Pancreas (tissue), 10 donors: ENCODE results near the gene LGALS4. TPM values are rescaled to one million over a fixed set of nuclear protein-coding genes. Genes with fewer than 3 reads are reported as not detected.

Experiments
- ATAC-seq, 4 donors: fragments of 200-7000 bp; cut with Tn5 transposase; one replicate each; pipeline versions ENCODE4 v1.8.0 to v1.9.1; 2020; ENCODE audit warnings: mild to moderate bottlenecking in 4 of 4, moderate library complexity in 4 of 4
- DNase-seq, 6 donors: peaks; one replicate each; pipeline ENCODE4 v3.0.0-alpha.2; 2020
- FAIRE-seq: peaks from 2 replicates; lab custom pipeline; 2012; peaks lifted over from hg19 to GRCh38; lab: Jason Lieb, UNC
- H3K27ac ChIP-seq, 4 donors: fragments of 200-600 bp; sonication (generic); 1 replicate in 3 of 4; 2 replicates in 1 of 4; pipeline versions ENCODE4 v1.5.0 to v1.8.0; 2020
- H3K27me3 ChIP-seq, 4 donors: fragments of 200-600 bp; one replicate each; pipeline ENCODE4 v1.8.0; 2021
- H3K36me3 ChIP-seq, 3 donors: fragments of 200-600 bp; sonication (generic) in 1 of 3; one replicate each; pipeline versions ENCODE4 v1.5.0 to v1.8.0; 2020 to 2021
- H3K4me1 ChIP-seq, 3 donors: fragments of 200-600 bp; one replicate each; pipeline ENCODE4 v1.8.0; 2021
- H3K4me3 ChIP-seq, 4 donors: fragments of 200-600 bp; sonication (generic) in 2 of 4; one replicate each; pipeline versions ENCODE4 v1.5.0 to v1.8.0; 2020 to 2021
- H3K9me3 ChIP-seq, 4 donors: fragments of 200-600 bp; one replicate each; pipeline ENCODE4 v1.8.0; 2021
- CTCF ChIP-seq, 4 donors: fragments of 200-600 bp; sonication (generic) in 3 of 4; IDR thresholded peaks; one replicate each; pipeline versions ENCODE4 v1.5.0 to v1.8.0; 2021; ENCODE audit warnings: antibody characterized with exemption in 4 of 4
- WGBS, 2 donors: extraction: QIAGEN DNeasy Blood & Tissue Kit; methylation state at CpG; one replicate each; pipeline ENCODE4 v1.1.7; 2013; 5-methylcytosine and 5-hydroxymethylcytosine counted together
- intact Hi-C, 3 donors: fragments of 100-400 bp; cut with DNase I; formaldehyde crosslinking; loops; one replicate each; pipeline versions ENCODE4 v1.11.1 to v1.14.2; 2022
- polyA plus RNA-seq, 2 donors: library from polyadenylated mRNA; stranded (reverse); fragments of 200-250 nt; gene quantifications; one replicate each; pipeline ENCODE4 v1.2.3, GENCODE V29; 2013
- total RNA-seq, 6 donors: library from RNA; stranded (reverse); fragmentation: NEBNext Ultra II Directional in 4 of 6; extraction: Animal tissue kit (Norgen Biotek cat#: 25700) in 4 of 6; gene quantifications; one replicate each; pipeline versions ENCODE4 v1.2.1 to v1.2.4, GENCODE V29; 2021 to 2023
- donor health status: healthy with polysubstance abuse.
- donor health status: DM: no; HTN: no; CAD: no; lungs with moderate emphysema.
- donor health status: DM: no; HTN: no; CAD: no.
- donor health status: control.
- donor health status: control.
- donor health status: Bipolar disorder and iron deficiency.
- donor health status: DM: yes; HTN: yes; CAD: no.
- donor health status: DM: no; HTN: no; CAD: no.
- donor health status: DM: no; HTN: no; CAD: no.
- donor health status: DM: yes; HTN: yes; CAD: no.

Gene LGALS4
- total and polyA plus RNA-seq, 8 donors, result 14.2 to 135 (median 73.8) TPM

GRCh38 chr19:38836983-38837626, 24.4 kb upstream of the LGALS4 start:
- ATAC-seq, result no peak
- FAIRE-seq, result no peak
- Histone ChIP-seq H3K36me3 (peaks cover 3 to 59% (median 33%) of the 10 kb centered on the region in 3 donors), H3K4me3 (no peak overlapping the region), H3K9me3 (no peaks in the 10 kb centered on the region), H3K27me3 (no peaks in the 10 kb centered on the region), H3K4me1 (peaks cover 22 to 45% (median 38%) of the 10 kb centered on the region in 3 donors), H3K27ac (no peak overlapping the region)
- WGBS, 2 donors, result 59 to 61% methylated on average over 6 of the region's 6 CpGs
- DNase-seq, result peak in 2 of 6 donors; percentile 53 to 58
- no peak for TF ChIP-seq CTCF (IDR thresholded peaks at IDR 0.05)
- intact Hi-C loops, result no loop called here

GRCh38 chr19:38836159-38836982, 23.6 kb upstream of the LGALS4 start:
- 68 to 75% methylated on average over 8 of the region's 8 CpGs for WGBS, 2 donors
- Histone ChIP-seq H3K4me3 (no peak overlapping the region), H3K27me3 (no peaks in the 10 kb centered on the region), H3K4me1 (peaks cover 17 to 39% (median 38%) of the 10 kb centered on the region in 3 donors), H3K27ac (peak overlapping the region in 2 of 4 donors; percentile 40 to 47), H3K9me3 (no peaks in the 10 kb centered on the region), H3K36me3 (peaks cover 3 to 52% (median 26%) of the 10 kb centered on the region in 3 donors)
- intact Hi-C loops, result no loop called here
- DNase-seq (peak in 2 of 6 donors; percentile 3 to 9), FAIRE-seq (no peak), ATAC-seq (no peak)
- no peak for TF ChIP-seq CTCF (IDR thresholded peaks at IDR 0.05)

- FAIRE-seq (no peak), DNase-seq (peak in 1 of 6 donors; percentile 19), ATAC-seq (no peak)
- peaks cover 24 to 37% (median 37%) of the 10 kb centered on the region in 3 donors for H3K4me1 ChIP-seq
- peaks cover 3 to 43% (median 19%) of the 10 kb centered on the region in 3 donors for H3K36me3 ChIP-seq
- H3K27ac ChIP-seq, result no peak overlapping the region
- no peak for TF ChIP-seq CTCF (IDR thresholded peaks at IDR 0.05)
- intact Hi-C loops, result no loop called here
- H3K27me3 ChIP-seq, result no peaks in the 10 kb centered on the region
- 95 to 97% methylated on average over 6 of the region's 6 CpGs for WGBS, 2 donors
- no peak overlapping the region for H3K4me3 ChIP-seq
- no peaks in the 10 kb centered on the region for H3K9me3 ChIP-seq
Measured at GRCh38 chr19:38834590-38834989, 21.8 kb upstream of the LGALS4 start.

- H3K27ac ChIP-seq, result no peak overlapping the region
- no peak for FAIRE-seq
- ATAC-seq, result no peak
Measured at GRCh38 chr19:38834104-38834490, 21.4 kb upstream of the LGALS4 start.

More at GRCh38 chr19:38834104-38834490, 21.4 kb upstream of the LGALS4 start:
- Histone ChIP-seq H3K4me1 (peaks cover 24 to 35% (median 33%) of the 10 kb centered on the region in 3 donors), H3K36me3 (peaks cover 3 to 42% (median 16%) of the 10 kb centered on the region in 3 donors), H3K27me3 (no peaks in the 10 kb centered on the region), H3K9me3 (no peaks in the 10 kb centered on the region), H3K4me3 (no peak overlapping the region)
- intact Hi-C loops, result no loop called here
- 93 to 98% methylated on average over 4 of the region's 4 CpGs for WGBS, 2 donors
- TF ChIP-seq CTCF (IDR thresholded peaks at IDR 0.05), result no peak
- DNase-seq, result no peak
